Glomerular visceral epithelial cell (primary cell): ENCODE measurements around the gene DOCK4.

ENCODE experiments used
- DNase-seq: peaks from one replicate; pipeline ENCODE4 v3.0.0-alpha.2; 2016; ENCODE audit errors: extremely low spot score

The DOCK4 gene

GRCh38 chr7:111734954-111735660 lies 471.1 kb downstream of the DOCK4 start:
- no peak for DNase-seq

DNA sequence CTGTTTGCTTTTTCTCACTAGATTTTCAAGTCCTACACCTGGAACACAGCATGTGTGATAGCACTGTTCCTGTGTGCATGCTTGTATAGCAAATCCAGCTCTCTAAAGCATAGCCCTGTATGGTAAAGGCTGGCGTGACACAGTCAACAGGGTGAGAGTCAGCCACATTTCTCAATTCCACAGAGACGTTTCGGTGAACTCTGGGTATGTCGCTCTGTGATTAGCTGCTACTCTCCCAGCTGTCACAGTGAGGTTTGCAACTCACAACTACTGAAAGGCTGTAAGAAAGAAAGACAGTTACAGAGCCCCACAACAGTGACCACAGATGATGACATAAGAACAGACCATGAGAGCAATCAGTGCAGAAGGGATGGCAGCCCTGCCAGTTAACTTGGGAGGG lies 473.3 kb downstream of the DOCK4 start:
- no peak for DNase-seq

GRCh38 chr7:111730476-111731300 lies 475.5 kb downstream of the DOCK4 start:
- peak; percentile 22 for DNase-seq

DNA sequence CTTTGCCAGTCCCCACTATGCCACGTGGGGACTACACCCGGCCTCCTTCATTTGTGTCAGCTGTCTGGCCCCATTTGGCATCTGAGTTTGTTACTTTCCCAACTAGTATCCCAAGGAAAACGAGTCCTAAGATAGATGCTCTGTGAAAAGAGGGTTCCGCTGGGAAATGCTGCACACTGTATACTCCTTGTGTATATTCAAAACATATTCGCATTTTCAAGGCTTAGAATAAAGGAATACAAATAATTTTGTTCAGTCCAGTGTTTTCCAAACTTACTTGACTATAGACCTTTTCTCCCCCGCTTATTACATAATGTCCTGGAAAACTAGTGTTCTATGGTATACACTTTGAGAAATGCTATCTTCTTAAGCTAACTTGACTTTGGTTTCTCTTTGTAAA lies 476.1 kb downstream of the DOCK4 start:
- no peak for DNase-seq

DNA sequence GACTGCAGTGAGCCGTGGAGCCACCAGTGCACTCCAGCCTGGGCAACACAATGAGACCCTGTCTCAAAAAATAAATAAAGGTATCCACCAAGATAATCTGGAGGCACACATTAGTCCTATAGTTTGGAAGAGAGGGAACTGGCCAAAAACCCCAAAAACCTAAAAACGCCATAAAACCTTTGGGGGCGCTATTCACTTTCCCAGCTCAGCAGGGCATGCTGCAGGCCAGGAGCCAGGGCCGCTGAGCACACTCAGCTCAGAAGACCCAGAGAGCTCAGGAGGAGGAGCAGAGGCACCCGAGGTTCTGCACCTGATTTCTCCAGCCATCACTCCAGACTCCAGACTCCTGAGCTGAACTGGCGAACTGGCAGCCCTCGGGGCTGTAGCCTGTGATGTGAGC lies 476.7 kb downstream of the DOCK4 start:
- DNase-seq: no peak

- no peak for DNase-seq
Observed at GRCh38 chr7:111728635-111728995, 477.6 kb downstream of the DOCK4 start.

DNA sequence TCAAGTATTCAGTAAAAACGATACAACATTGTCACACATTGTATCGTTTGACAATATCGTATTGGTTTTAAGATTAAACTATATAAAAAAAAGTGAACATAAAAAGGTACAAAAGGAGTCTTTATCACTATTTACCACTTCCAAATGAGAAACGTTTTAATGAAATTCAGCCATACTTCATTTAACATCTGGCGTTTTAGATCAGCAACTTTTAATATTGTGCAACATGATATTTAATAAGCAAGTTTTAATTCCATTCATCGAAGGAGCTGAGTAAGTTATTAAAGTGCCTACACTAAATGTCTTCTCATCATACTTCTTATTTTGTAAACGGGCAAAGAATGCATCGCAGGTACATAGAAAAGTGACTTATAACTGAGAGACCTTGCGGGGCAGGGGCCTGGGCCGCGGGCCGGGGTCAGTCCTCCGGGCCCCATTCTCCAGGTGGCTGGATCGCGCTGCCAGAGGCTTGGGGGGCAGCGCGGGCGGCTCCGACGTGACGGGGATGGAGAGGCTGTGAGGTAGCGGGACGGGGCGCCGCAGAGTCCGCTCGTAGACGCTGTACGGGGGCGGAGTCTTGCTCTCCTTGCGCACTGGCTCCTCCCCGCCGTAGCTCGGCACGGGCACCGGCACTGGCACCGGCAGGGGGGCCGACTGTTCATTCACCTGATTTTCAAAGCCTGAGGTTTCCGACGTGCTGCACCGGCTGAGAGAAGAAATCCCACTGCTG lies 478.1 kb downstream of the DOCK4 start:
- DNase-seq: no peak

GRCh38 chr7:111718886-111719285 lies 487.3 kb downstream of the DOCK4 start:
- no peak for DNase-seq

DNA sequence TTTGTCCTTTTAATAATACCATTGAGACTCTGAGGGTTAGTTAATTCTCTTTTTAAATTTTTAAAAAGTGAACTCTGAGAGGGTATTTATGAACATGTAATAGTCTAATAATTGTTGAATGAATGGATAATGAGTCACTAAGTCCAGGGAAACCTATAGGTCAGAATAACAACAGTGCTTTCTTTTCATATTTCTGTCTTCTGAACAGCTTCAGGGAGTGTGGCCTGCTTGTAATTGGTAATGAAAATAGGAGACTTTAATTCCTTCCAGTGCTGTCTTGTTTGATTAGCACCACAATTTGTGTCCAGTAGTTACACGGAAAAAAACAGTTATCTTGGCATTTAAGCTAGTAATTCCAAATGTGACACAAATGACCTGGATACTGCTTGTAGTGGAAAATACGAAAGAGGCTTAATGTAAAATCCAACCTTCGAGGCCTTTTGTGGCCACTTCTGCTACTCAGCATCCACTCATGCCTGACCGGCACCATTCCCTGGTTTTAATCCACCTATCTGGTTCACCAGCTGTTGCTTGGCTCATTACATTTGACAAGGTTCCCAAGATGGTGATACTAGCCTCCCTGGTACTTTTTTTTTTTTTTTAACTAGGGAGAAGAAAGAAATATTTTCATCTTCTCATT lies 494.7 kb downstream of the DOCK4 start:
- DNase-seq: peak; percentile 69

- no peak for DNase-seq
Observed at GRCh38 chr7:111710839-111711380, 495.3 kb downstream of the DOCK4 start.

DNA sequence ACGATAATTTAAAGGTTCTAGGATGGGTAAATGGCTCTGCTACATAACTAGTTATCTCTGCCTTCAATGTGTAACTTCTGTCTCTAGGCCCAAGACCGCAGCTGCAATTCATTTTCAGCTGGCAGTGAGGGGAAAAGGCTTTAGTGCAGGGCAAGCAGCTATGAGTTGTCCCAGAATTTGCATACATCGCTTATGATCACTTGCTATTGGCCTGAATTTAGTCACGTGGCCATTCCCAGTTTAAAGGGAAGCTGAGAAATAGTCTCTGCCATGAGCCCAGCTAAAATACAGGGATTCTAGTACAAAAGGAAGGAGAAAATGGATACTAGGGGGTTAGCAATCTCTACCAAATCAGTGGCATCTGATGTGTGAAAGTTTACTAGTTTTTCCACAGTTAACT lies 498.1 kb downstream of the DOCK4 start:
- DNase-seq: no peak

DNA sequence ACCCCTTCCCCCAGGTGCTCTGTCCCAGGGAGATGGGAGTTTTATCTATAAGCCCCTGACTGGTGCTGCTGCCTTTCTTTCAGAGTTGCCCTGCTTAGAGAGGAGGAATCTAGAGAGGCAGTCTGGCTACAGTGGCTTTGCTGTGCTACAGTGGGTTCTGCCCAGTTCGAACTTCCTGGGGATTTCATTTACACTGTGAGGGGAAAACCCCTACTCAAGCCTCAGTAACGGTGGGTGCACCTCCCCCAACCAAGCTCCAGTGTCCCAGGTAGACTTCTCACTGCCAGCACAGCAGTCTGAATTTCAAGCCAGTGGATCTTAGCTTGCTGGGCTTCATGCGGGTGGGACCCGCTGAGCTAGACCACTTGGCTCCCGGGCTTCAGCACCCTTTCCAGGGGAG lies 500.4 kb downstream of the DOCK4 start:
- DNase-seq: no peak

GRCh38 chr7:111697771-111698170 lies 508.4 kb downstream of the DOCK4 start:
- peak; percentile 53 for DNase-seq

GRCh38 chr7:111694376-111694775 lies 511.8 kb downstream of the DOCK4 start:
- DNase-seq: no peak

DNA sequence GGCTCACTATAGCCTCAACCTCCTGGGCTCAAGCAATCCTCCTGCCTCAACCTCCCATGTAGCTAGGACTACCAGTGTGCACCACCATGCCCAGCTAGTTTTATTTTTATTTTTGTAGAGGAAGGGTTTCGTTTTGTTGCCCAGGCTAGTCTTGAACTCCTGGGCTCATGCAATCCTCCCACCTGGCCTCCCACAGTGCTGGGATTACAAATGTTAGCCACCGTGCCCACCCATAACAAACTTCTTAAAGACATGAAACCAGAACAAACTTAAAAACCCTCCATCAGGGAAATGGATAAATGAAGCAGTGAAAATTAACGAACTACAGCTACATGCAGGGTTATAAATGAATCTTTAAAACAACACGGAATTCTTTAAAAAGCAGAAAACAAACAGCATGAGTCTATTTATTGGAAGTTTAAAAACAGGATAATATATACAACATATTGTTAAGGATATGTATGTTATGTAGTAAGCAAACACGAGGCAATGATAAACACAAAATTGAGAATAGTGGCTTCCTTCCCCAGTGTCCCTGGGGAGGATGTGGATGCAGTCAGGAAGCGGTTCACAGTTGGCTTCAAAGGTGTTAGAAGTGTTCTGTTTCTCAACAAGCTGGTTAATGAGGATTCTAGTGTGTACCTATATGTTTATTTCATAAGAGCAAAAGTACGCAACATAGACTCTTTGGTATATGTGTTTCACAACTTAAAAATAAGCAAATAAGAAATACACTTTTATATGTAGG lies 515.7 kb downstream of the DOCK4 start:
- DNase-seq: no peak

GRCh38 chr7:111685349-111685748 lies 520.9 kb downstream of the DOCK4 start:
- DNase-seq: no peak

- no peak for DNase-seq
Observed at GRCh38 chr7:111682588-111683340, 523.4 kb downstream of the DOCK4 start.

DNA sequence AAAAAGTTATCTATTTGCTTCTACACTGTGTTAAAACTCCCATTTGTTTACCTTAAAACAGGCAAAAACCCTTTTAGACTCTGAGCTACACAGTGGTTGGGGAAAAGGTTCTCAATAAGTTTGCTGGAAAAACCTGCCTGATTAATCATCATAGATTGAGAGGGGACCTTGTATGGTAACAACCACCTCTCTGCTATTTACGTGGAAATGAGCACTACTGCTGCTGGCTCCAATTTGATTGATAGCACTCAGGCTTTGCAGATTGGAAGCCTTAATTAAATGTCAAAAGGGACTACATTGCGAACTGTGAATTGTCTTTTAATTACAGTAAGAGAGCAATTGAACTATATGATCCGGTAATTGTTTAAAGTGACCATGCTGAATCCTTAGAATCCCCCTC lies 525.0 kb downstream of the DOCK4 start:
- DNase-seq: no peak

- no peak for DNase-seq
Observed at GRCh38 chr7:111678986-111679385, 527.2 kb downstream of the DOCK4 start.

DNA sequence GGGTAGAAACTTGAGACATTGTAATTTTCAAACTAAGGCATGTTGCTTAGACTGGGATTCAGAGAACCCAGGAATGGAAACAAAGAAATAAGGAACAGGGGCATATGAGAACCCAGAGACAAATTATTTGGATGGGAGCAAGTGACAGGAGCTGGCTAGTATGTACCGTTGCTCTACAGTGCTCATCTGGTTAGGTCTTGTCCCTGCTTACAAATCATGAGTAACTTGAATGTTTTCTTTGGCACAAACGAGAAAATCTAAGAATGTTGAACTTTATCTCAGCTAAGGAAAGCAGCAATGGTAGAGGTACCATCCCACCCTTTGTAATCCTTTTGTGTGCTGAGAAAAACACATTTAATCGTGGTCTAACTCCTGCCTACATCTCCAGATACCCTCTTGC lies 527.9 kb downstream of the DOCK4 start:
- DNase-seq: no peak
